ENCODE results near the gene TFEC. TPM values are rescaled to one million over a fixed set of nuclear protein-coding genes. Genes with fewer than 3 reads are reported as not detected.

TFEC gene, protein sequence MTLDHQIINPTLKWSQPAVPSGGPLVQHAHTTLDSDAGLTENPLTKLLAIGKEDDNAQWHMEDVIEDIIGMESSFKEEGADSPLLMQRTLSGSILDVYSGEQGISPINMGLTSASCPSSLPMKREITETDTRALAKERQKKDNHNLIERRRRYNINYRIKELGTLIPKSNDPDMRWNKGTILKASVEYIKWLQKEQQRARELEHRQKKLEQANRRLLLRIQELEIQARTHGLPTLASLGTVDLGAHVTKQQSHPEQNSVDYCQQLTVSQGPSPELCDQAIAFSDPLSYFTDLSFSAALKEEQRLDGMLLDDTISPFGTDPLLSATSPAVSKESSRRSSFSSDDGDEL
- total RNA-seq (2022; extraction: Qiagen RNA extraction; ENCODE audit: low read depth), result 0.07 TPM in 1 of 5 replicates, not detected in the others

DNA sequence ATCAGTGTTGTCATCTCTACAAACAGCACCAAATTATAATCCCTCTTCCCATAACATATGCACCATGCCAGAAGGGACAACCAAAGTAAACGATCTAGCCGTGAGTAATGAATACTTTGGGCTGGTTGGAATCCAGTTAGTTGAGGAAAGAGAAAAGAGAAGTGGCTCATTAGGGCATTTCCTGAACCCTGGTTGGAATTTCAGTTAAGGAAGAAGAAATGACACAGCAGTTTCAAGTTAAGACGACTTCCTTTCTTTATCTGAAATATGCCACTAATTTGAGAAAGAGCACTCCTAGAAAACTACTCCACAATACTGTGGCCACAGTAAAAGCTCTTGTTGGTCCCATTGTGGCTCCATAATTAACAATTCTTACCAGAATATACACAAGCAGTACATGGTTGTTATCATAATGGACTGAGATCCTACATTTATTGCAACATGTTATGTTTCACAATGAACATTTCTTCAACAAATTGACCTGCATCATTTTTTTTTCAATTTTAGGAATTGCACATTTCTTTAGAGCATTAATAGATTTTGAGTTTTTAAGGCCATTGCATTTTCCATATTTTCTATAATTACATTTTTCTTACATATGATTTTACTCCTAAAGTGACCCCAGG lies at the start of gene TFEC:
TFEC (minus strand) TSS at position 113 of the 626 bp plus-strand sequence. CDS start 46,322 bp downstream, outside the sequence.

Other genes with a start within 250 kb of the TFEC start
- gene TES, start 179.8 kb upstream of the TFEC start, total RNA-seq (2022; extraction: Qiagen RNA extraction; ENCODE audit: low read depth), result 47.2 to 67.4 TPM (median 60.0 TPM) in 5 replicates